IPS-18a (cell line): ENCODE measurements around the gene CTBP2.

Experiments
- H3K27ac ChIP-seq: one replicate; pipeline ENCODE4 v1.5.1; 2013; ENCODE audit warnings: low read length
- H3K27me3 ChIP-seq: one replicate; pipeline ENCODE4 v1.6.1; 2013; ENCODE audit warnings: mild to moderate bottlenecking, low read length; ENCODE audit not compliant: control insufficient read depth, insufficient read depth
- H3K36me3 ChIP-seq: one replicate; pipeline ENCODE4 v1.6.1; 2013; ENCODE audit warnings: low read depth, low read length; ENCODE audit not compliant: control insufficient read depth
- H3K4me1 ChIP-seq: one replicate; pipeline ENCODE4 v1.6.1; 2013; ENCODE audit warnings: low read depth, low read length; ENCODE audit not compliant: control insufficient read depth
- H3K4me3 ChIP-seq: one replicate; pipeline ENCODE4 v1.5.1; 2013; ENCODE audit warnings: low read length
- H3K9ac ChIP-seq: one replicate; pipeline ENCODE4 v1.6.1; 2013; ENCODE audit warnings: mild to moderate bottlenecking, low read length, moderate library complexity
- H3K9me3 ChIP-seq: one replicate; pipeline ENCODE4 v1.6.1; 2013; ENCODE audit warnings: low read depth, low read length; ENCODE audit not compliant: control insufficient read depth

The CTBP2 gene

GRCh38 chr10:124978376-124978725 is 182.0 kb downstream of the CTBP2 start:
- H3K9me3 ChIP-seq, result no peaks in the 10 kb centered on the region
- no peak overlapping the region for H3K4me3 ChIP-seq
- H3K4me1 ChIP-seq, result no peaks in the 10 kb centered on the region
- no peak overlapping the region for H3K9ac ChIP-seq
- peaks cover 39% of the 10 kb centered on the region for H3K36me3 ChIP-seq
- no peaks in the 10 kb centered on the region for H3K27me3 ChIP-seq
- no peak overlapping the region for H3K27ac ChIP-seq

- Histone ChIP-seq H3K36me3 (peaks cover 36% of the 10 kb centered on the region), H3K4me3 (no peak overlapping the region), H3K27ac (no peak overlapping the region), H3K9ac (no peak overlapping the region), H3K4me1 (no peaks in the 10 kb centered on the region), H3K9me3 (no peaks in the 10 kb centered on the region), H3K27me3 (no peaks in the 10 kb centered on the region)
These were observed 182.6 kb downstream of the CTBP2 start for GRCh38 chr10:124977648-124978375.

DNA sequence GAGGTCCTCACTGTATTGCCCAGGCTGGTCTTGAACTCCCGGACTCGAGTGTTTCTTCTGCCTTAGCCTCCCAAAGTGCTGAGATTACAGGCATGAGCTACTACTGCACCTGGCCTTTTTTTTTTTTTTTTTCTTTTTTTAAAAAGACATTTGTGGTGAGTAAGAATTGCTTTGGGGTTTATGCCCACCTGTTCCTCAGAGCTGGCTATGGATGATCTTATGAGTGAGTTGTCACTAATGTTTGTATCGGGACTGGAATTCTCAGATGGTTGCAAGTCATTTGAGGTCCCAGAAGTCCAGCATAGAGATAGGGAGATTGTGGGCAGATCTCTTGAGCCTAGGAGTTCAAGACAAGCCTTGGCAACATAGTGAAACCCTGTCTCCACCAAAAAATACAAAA is 183.2 kb downstream of the CTBP2 start:
- H3K9ac ChIP-seq, result no peak overlapping the region
- H3K4me1 ChIP-seq, result no peaks in the 10 kb centered on the region
- no peaks in the 10 kb centered on the region for H3K9me3 ChIP-seq
- H3K4me3 ChIP-seq, result no peak overlapping the region
- H3K27me3 ChIP-seq, result no peaks in the 10 kb centered on the region
- peaks cover 34% of the 10 kb centered on the region for H3K36me3 ChIP-seq
- H3K27ac ChIP-seq, result no peak overlapping the region

DNA sequence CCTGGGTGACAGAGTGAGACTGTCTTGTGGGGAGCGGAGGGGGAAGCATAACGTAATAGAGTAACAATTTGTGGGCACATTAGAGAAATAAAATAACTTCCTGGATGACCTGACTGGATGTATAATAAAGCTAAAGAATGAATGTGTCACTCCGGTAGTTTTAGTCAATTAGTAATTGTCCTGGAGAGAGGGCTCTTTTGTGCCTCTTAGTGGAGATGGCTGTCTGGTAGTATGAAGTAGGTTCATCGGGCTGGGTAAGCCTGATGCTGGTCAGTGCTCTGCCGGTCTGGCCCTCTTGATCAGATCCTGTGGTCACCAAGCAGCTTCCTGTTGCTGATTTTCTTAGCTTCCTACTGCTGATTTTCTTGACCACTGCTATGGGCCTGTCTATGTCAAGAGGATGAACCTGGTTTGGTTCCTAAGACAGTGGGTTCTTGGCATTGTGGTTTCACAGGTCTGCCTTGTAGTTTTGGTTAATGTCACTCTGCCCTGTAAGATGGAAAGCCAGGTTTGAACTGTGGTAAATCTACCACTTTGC is 184.3 kb downstream of the CTBP2 start:
- no peaks in the 10 kb centered on the region for H3K4me1 ChIP-seq
- no peak overlapping the region for H3K27ac ChIP-seq
- H3K4me3 ChIP-seq, result no peak overlapping the region
- H3K9ac ChIP-seq, result no peak overlapping the region
- no peaks in the 10 kb centered on the region for H3K27me3 ChIP-seq
- no peaks in the 10 kb centered on the region for H3K9me3 ChIP-seq
- peaks cover 40% of the 10 kb centered on the region for H3K36me3 ChIP-seq

DNA sequence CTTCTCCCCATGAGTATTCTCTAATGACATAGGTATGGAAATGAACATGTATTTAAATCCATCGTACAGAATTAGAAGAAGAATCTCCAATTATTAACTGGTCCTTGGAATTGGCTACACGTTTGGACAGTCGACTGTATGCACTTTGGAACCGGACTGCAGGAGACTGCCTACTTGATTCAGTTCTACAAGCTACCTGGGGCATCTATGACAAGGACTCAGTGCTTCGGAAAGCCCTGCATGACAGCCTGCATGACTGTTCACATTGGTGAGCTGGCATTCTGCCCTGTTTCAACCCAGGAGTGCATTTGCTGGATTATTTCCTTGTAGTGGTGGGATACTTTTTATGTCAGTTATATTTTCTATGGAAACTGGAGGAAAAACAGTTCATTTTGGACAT is 186.2 kb downstream of the CTBP2 start:
- Histone ChIP-seq H3K9ac (no peak overlapping the region), H3K9me3 (no peaks in the 10 kb centered on the region), H3K4me3 (no peak overlapping the region), H3K27me3 (no peaks in the 10 kb centered on the region), H3K4me1 (no peaks in the 10 kb centered on the region), H3K27ac (no peak overlapping the region), H3K36me3 (peaks cover 43% of the 10 kb centered on the region)

- H3K4me1 ChIP-seq, result no peaks in the 10 kb centered on the region
- H3K27me3 ChIP-seq, result no peaks in the 10 kb centered on the region
- no peaks in the 10 kb centered on the region for H3K9me3 ChIP-seq
- H3K36me3 ChIP-seq, result peaks cover 47% of the 10 kb centered on the region
- H3K9ac ChIP-seq, result no peak overlapping the region
- H3K27ac ChIP-seq, result no peak overlapping the region
- H3K4me3 ChIP-seq, result no peak overlapping the region
These were observed 187.7 kb downstream of the CTBP2 start for GRCh38 chr10:124972637-124973036.

- peaks cover 59% of the 10 kb centered on the region for H3K36me3 ChIP-seq
- no peak overlapping the region for H3K4me3 ChIP-seq
- H3K27ac ChIP-seq, result no peak overlapping the region
- no peaks in the 10 kb centered on the region for H3K9me3 ChIP-seq
- no peaks in the 10 kb centered on the region for H3K4me1 ChIP-seq
- H3K27me3 ChIP-seq, result no peaks in the 10 kb centered on the region
- no peak overlapping the region for H3K9ac ChIP-seq
These were observed 189.1 kb downstream of the CTBP2 start for GRCh38 chr10:124971276-124971675.

GRCh38 chr10:124967255-124967654 is 193.1 kb downstream of the CTBP2 start:
- peaks cover 31% of the 10 kb centered on the region for H3K36me3 ChIP-seq
- H3K4me1 ChIP-seq, result no peaks in the 10 kb centered on the region

DNA sequence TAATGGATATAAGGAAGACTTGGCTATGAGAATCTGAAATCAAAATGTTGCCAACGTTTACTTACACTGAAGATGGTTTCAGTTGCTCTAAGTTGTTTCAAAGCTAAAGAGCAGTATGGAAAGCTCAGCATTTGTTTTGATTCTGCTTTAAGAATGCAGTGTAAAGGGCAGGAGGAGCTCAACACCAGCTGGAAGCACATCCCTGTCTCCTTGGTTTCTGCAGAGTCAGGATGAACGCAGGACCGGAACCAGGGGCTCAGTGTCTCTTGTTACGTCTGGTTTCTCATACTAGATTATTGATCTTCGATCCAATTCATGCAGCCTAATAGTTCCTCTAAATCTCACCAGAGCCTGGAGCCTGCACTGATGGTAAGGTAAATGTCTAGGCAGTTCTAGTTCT is 194.4 kb downstream of the CTBP2 start:
- H3K27ac ChIP-seq, result no peak overlapping the region
- H3K9me3 ChIP-seq, result no peaks in the 10 kb centered on the region
- H3K36me3 ChIP-seq, result peaks cover 19% of the 10 kb centered on the region
- no peak overlapping the region for H3K4me3 ChIP-seq
- H3K9ac ChIP-seq, result no peak overlapping the region
- no peaks in the 10 kb centered on the region for H3K4me1 ChIP-seq
- H3K27me3 ChIP-seq, result no peaks in the 10 kb centered on the region

More at GRCh38 chr10:124967255-124967654, 193.1 kb downstream of the CTBP2 start:
- no peaks in the 10 kb centered on the region for H3K27me3 ChIP-seq
- no peaks in the 10 kb centered on the region for H3K9me3 ChIP-seq
- no peak overlapping the region for H3K9ac ChIP-seq
- no peak overlapping the region for H3K27ac ChIP-seq
- no peak overlapping the region for H3K4me3 ChIP-seq

- H3K4me1 ChIP-seq, result no peaks in the 10 kb centered on the region
- no peak overlapping the region for H3K27ac ChIP-seq
- H3K36me3 ChIP-seq, result peaks cover 17% of the 10 kb centered on the region
- H3K9ac ChIP-seq, result no peak overlapping the region
- H3K9me3 ChIP-seq, result no peaks in the 10 kb centered on the region
- H3K4me3 ChIP-seq, result no peak overlapping the region
- H3K27me3 ChIP-seq, result no peaks in the 10 kb centered on the region
These were observed 196.3 kb downstream of the CTBP2 start for GRCh38 chr10:124963866-124964720.

GRCh38 chr10:124962421-124962820 is 197.9 kb downstream of the CTBP2 start:
- no peaks in the 10 kb centered on the region for H3K4me1 ChIP-seq
- H3K27me3 ChIP-seq, result no peaks in the 10 kb centered on the region
- no peaks in the 10 kb centered on the region for H3K9me3 ChIP-seq
- H3K27ac ChIP-seq, result no peak overlapping the region
- H3K36me3 ChIP-seq, result peaks cover 11% of the 10 kb centered on the region
- H3K4me3 ChIP-seq, result no peak overlapping the region
- H3K9ac ChIP-seq, result no peak overlapping the region
